HL-60/S4 (cell line): ENCODE results near the gene EPHA8.

Experiments used
- in situ Hi-C: fragments of 300-500 bp; cut with MboI; formaldehyde crosslinking; loops from 2 replicates; pipeline ENCODE4 v1.14.3; 2022; ENCODE audit warnings: low sequenced_read_pairs

The EPHA8 gene

GRCh38 chr1:22587247-22587646 lies 24.0 kb downstream of the EPHA8 start:
- in situ Hi-C loops: no loop called here

GRCh38 chr1:22588899-22589422 lies 25.7 kb downstream of the EPHA8 start:
- in situ Hi-C loops: no loop called here

- in situ Hi-C loops: no loop called here
Measured at GRCh38 chr1:22591576-22591975, 28.3 kb downstream of the EPHA8 start.

DNA sequence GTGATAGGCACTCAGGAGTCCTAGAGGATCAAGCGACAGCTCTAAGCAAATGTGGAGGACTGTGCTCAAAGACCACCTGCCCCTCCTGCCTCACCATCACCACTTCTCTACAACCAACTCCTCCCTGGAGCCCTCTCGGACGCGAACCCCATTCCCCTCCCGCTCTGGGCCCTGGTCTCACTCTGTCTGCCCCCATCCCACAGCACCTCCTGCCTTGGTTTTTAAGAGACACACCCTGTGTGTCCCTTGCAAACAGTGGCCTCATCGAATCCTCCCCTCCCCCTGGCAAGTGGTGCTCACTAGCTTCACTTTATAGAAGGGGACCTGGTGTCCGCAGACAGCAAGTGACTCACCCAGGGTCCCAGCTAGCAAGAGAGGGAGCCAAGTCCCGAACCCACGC lies 28.8 kb downstream of the EPHA8 start:
- in situ Hi-C loops: no loop called here

DNA sequence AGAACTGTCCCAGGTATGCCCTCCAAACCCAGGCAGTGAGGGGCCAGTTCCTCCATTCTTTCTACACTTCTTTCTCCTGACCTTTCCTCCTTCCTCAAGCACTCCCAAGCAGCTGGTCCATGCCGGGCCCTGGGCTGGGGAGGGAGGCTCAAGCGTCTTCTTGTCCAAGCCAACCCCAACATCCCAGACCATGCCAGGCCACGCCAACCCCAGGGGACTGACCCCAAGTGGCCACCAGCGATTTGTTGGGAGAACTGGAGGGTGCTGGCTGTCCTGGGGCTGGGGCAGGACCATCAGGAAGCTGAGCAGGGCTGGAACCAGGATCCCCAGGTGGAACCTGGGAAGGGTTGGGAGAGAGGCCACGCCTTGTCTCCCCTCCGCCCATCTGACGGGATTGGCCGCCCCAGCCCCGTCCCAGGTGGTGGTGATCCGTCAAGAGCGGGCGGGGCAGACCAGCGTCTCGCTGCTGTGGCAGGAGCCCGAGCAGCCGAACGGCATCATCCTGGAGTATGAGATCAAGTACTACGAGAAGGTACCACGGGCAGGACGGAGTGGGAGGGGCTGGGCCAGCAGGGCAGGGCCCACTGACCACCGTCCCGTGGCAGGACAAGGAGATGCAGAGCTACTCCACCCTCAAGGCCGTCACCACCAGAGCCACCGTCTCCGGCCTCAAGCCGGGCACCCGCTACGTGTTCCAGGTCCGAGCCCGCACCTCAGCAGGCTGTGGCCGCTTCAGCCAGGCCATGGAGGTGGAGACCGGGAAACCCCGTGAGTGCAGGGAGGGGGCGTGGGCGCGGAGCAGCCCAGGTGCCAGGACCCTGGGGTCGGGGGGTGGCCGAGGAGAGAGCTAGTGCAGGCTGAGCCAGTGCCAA lies 29.9 kb downstream of the EPHA8 start:
- in situ Hi-C loops: no loop called here

GRCh38 chr1:22594396-22594795 lies 31.1 kb downstream of the EPHA8 start:
- in situ Hi-C loops: no loop called here

- in situ Hi-C loops: no loop called here
Measured at GRCh38 chr1:22595108-22595507, 31.8 kb downstream of the EPHA8 start.

- in situ Hi-C loops: no loop called here
Measured at GRCh38 chr1:22597301-22597965, 34.1 kb downstream of the EPHA8 start.

GRCh38 chr1:22597996-22598395 lies 34.7 kb downstream of the EPHA8 start:
- in situ Hi-C loops: no loop called here

DNA sequence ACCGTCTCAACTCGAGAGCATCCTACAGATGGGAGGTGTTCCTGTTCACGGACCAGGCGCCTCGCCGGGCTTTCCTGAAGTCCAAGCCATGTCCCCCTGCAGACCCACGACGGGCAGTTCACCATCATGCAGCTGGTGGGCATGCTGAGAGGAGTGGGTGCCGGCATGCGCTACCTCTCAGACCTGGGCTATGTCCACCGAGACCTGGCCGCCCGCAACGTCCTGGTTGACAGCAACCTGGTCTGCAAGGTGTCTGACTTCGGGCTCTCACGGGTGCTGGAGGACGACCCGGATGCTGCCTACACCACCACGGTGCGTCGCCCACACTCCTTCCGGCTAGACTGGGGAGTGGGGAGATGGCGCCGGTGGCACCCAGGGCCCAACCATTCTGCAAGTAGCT lies 35.4 kb downstream of the EPHA8 start:
- in situ Hi-C loops: no loop called here

GRCh38 chr1:22600071-22600816 lies 37.0 kb downstream of the EPHA8 start:
- in situ Hi-C loops: no loop called here

- in situ Hi-C loops: no loop called here
Measured at GRCh38 chr1:22600817-22601605, 37.7 kb downstream of the EPHA8 start.

DNA sequence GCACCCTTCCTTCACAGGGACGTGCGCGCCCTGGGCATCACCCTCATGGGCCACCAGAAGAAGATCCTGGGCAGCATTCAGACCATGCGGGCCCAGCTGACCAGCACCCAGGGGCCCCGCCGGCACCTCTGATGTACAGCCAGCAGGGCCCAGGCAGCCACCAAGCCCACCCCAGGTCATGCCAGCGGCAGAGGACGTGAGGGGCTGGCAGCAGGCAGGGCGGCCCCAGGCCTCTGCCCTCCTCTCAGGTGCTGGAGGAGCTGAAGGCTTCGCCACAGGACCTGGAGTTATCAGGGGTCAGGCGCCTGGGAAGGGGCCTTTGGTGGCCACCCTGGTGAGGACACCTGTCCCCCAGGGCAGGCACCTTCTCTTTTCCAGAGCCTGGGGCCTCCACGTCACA lies 38.3 kb downstream of the EPHA8 start:
- in situ Hi-C loops: no loop called here

GRCh38 chr1:22602060-22602740 lies 38.9 kb downstream of the EPHA8 start:
- in situ Hi-C loops: no loop called here

GRCh38 chr1:22606161-22606560 lies 42.9 kb downstream of the EPHA8 start:
- in situ Hi-C loops: no loop called here

- in situ Hi-C loops: no loop called here
Measured at GRCh38 chr1:22607154-22607553, 43.9 kb downstream of the EPHA8 start.

GRCh38 chr1:22608361-22608760 lies 45.1 kb downstream of the EPHA8 start:
- in situ Hi-C loops: no loop called here

DNA sequence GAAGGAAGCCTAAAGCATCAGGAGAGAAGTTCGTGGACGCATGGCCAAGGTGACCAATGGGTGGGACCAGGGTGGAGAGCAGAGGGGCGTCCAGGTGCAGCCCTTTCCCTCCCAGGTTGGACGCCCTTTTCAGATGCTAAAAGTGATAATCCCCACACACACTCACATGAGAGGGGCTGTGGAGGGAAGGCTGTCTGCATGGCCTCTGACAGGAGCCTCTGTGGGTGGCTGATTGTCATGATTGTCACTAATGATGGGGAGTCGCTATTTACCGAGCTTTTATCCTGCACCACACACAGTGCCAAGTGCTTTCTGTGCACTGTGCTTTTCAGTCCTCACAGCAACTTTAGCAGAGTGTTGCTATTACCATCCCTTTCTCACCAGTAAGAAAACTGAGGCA lies 46.0 kb downstream of the EPHA8 start:
- in situ Hi-C loops: no loop called here

GRCh38 chr1:22611530-22611947 lies 48.2 kb downstream of the EPHA8 start:
- in situ Hi-C loops: no loop called here
